ENCODE measurements around the gene EFNB2. TPM values are rescaled to one million over a fixed set of nuclear protein-coding genes. Genes with fewer than 3 reads are reported as not detected.

Gene EFNB2
- total and polyA plus RNA-seq, 2 donors (not counting 3 experiments of a cell fraction or from before 2014, with no cell fraction given) = 50.4 to 69.5 TPM

DNA sequence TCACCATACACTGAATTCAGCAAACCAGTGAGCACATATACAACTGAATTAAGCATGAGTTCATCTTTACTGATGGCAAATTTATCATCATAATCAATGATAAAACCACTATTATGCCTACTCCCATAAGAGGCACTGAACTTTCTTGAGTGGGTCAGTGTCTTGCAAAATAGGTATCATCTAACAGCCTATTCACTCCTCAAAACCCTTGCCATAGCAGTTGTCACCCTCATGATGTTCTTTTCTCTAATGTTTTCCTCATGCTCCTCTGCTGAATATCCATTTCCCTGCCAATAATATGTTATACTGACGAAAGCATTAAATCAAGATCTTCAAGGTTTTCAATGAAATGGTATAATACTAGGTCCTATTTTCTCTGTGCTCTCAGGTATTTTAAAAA is 26.8 kb upstream of the EFNB2 start:
- H3K27ac ChIP-seq (ENCODE audit: insufficient read depth, low read depth, low read length) = no peak overlapping the region
- DNase-seq (ENCODE audit: low read depth, low spot score) (no peak), FAIRE-seq (no peak)
- no TSS peak for BruUV-seq (replicated peaks)
- H3K4me2 ChIP-seq (ENCODE audit: insufficient read depth, low read length) = peak overlapping the region; percentile 28
- no peaks in the 10 kb centered on the region for H3K9me1 ChIP-seq (replicated peaks; ENCODE audit: control insufficient read depth, extremely low read depth, insufficient read depth, low read length)
- H3K79me2 ChIP-seq (ENCODE audit: control insufficient read depth, insufficient read depth, low read length) = peaks cover 99% of the 10 kb centered on the region
- dilution Hi-C loops (cut with MboI; ENCODE audit: extremely low pct_ligation_motif_present, low sequenced_read_pairs) = no loop called here
- no peaks in the 10 kb centered on the region for H3K9me3 ChIP-seq (replicated peaks; ENCODE audit: control insufficient read depth, insufficient read depth, low read length)
- H3K4me1 ChIP-seq (ENCODE audit: control insufficient read depth, extremely low read depth, insufficient read depth, low read length) = peaks cover 27% of the 10 kb centered on the region
- intact Hi-C loops (cut with micrococcal nuclease) = loop anchor here (10.0 kb wide), 2 partner anchors 232 to 892 kb away; no protein-coding TSS in a partner anchor
- H3K4me3 ChIP-seq (replicated peaks in 1 of 3; ENCODE audit: insufficient read depth in 1 of 3, low read depth in 1 of 3, low read length in 3 of 3) = no peak overlapping the region
- ChIA-PET POLR2A (interaction anchor here (0.7 kb wide), 1 partner anchor 203 kb away, joined by 5 read pairs; no protein-coding TSS in a partner anchor), CTCF (no interaction called here)
- no peak overlapping the region for H2AFZ ChIP-seq (ENCODE audit: low read depth, low read length)
- no peaks in the 10 kb centered on the region for H3K27me3 ChIP-seq (ENCODE audit: control insufficient read depth in 2 of 2, insufficient read depth in 2 of 2, low read length in 2 of 2)
- peaks cover 40% of the 10 kb centered on the region for H4K20me1 ChIP-seq (replicated peaks; ENCODE audit: control insufficient read depth, extremely low read depth, insufficient read depth, low read length)
- TF ChIP-seq EZH2 (IDR thresholded peaks at IDR 0.05; ENCODE audit: borderline replicate concordance, low read depth, low read length, severe bottlenecking) (no peak), GATA2 (IDR thresholded peaks at IDR 0.05; ENCODE audit: insufficient read depth, insufficient read length, low read depth, low read length) (no peak), MAX (IDR thresholded peaks at IDR 0.05; ENCODE audit: insufficient read depth, insufficient read length) (no peak), POLR2A (IDR thresholded peaks at IDR 0.05; ENCODE audit: low read depth, low read length) (no peak), FOS (IDR thresholded peaks at IDR 0.05; ENCODE audit: borderline replicate concordance, insufficient read depth, low read length) (no peak), POLR2AphosphoS5 (IDR thresholded peaks at IDR 0.05; ENCODE audit: insufficient read depth, low read depth, low read length) (no peak), CTCF (IDR thresholded peaks at IDR 0.05; ENCODE audit: extremely low read depth in 1 of 2, insufficient read depth in 1 of 2, low read depth in 1 of 2, low read length in 2 of 2) (no peak), JUN (IDR thresholded peaks at IDR 0.05; ENCODE audit: borderline replicate concordance, insufficient read depth, insufficient read length, low read depth) (no peak), MYC (IDR thresholded peaks at IDR 0.05; ENCODE audit: low read depth, low read length) (no peak)
- peaks cover 5 to 13% of the 10 kb centered on the region in 2 experiments for H3K36me3 ChIP-seq (ENCODE audit: control insufficient read depth in 2 of 2, extremely low read depth in 1 of 2, insufficient read depth in 2 of 2, low read length in 2 of 2)
- H3K9ac ChIP-seq (replicated peaks; ENCODE audit: extremely low read depth, insufficient read depth, low read length) = no peak overlapping the region
